Renal pelvis (tissue), 4 donors: ENCODE results near the gene FAM241B. TPM values are rescaled to one million over a fixed set of nuclear protein-coding genes. Genes with fewer than 3 reads are reported as not detected.

Source experiments
- DNase-seq: peaks from one replicate; pipeline ENCODE4 v3.0.0-alpha.2; 2013
- polyA plus RNA-seq, 3 donors: library from polyadenylated mRNA; unstranded; fragments of 120-200 nt; gene quantifications; one replicate each; pipeline ENCODE4 v1.2.1, GENCODE V29; 2013; ENCODE audit not compliant: insufficient read length in 3 of 3

FAM241B gene
- polyA plus RNA-seq, 3 donors, result 11.0 to 11.5 (median 11.4) TPM

DNA sequence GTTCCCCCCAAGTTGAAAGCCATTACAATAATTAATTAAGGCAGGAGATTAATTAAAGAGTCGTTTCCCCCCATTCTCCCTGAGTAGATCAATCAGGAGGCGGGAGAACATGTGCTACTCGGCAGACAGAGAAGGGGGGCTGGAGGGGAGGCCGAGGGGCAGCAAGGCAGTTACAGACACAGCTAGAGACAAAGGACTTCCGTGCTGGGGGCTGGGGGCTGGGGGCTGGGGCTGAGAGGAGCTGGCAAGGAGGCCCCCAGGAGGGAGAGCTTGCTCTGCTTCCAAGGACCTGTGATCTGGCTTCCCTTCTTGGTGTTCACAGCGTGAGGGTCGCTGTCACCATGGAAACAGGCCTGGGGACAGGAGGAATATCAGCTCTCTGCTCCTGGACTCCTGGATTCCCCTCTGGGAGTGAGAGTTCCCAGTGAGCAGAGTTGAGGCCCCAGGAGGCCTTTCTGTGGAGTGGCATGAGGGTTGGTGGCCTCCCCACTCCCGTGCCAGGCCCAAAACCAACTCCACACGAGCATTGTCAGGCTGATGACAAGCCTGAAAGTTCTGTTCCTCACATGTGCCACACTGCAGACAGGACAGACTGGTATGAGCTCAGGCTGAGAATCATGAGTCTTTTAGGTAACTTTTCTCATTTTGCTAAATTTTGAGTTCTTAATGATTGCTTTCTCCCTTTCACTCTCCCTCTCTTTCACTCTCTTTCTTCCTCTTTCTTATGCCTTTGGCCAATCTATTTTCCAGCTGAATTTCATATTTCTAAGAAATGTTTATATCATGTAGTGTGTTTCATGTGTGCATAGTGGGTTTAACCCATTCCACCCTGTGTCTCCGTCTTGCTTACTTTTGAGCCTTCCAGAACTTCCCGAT is 16.4 kb downstream of the FAM241B start:
- peak; percentile 58 for DNase-seq

DNA sequence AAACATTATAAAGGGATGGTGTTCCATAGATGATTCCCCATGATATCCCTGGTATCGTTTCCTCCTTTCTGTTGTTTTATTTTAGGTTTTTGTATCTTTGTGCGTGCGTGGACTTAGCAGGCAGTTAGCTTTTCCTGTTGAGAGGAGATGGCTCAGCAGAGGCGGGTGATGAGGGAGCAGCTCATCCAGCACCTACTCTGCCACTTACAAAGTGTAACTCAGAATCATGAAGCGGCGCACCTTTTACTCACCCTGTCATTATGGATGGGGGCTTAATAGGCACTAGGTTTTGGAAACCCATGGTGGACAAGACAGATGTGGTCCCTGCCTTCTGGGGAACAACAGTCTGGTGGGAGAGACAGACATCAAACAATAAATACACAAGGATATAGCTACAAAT is 17.1 kb downstream of the FAM241B start:
- DNase-seq, result no peak

DNA sequence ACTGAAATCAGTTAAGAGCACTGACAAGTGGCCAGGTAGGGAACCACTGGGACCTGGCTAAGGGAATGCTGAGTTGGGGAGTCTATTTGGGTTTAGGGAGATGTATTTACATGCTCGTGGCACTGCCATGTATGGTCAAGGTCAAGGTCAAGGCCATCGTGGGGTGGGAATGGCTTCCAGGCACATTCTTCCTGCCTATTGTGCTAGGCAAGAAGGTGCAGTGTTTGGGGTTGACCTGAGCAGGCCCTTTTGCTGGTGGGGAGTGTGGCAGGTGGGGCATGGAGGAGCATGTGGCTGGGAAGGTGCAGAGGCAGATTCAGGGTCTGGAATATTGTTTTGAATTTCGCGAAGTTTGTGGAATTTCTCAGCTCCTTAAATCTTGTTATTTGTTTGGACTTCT is 17.8 kb downstream of the FAM241B start:
- DNase-seq, result no peak

DNA sequence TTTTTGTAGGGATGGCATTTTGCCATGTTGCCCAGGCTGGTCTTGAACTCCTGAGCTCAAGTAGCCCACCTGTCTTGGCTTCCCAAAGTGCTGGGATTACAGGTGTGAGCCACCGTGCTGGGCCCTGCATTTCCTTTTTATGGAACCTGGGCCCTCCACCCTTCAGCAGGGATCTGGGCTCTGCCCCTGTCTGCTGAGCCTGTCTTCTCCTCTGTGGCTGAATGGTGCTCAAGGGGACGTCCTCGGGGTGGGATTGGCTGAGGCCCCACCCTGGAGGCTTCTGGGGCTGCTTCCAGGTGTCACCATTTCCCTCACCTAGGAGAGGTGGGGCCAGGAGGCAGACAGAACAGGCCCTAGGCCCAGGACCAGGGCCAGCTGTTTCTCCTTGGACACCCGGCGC is 18.4 kb downstream of the FAM241B start:
- no peak for DNase-seq

DNA sequence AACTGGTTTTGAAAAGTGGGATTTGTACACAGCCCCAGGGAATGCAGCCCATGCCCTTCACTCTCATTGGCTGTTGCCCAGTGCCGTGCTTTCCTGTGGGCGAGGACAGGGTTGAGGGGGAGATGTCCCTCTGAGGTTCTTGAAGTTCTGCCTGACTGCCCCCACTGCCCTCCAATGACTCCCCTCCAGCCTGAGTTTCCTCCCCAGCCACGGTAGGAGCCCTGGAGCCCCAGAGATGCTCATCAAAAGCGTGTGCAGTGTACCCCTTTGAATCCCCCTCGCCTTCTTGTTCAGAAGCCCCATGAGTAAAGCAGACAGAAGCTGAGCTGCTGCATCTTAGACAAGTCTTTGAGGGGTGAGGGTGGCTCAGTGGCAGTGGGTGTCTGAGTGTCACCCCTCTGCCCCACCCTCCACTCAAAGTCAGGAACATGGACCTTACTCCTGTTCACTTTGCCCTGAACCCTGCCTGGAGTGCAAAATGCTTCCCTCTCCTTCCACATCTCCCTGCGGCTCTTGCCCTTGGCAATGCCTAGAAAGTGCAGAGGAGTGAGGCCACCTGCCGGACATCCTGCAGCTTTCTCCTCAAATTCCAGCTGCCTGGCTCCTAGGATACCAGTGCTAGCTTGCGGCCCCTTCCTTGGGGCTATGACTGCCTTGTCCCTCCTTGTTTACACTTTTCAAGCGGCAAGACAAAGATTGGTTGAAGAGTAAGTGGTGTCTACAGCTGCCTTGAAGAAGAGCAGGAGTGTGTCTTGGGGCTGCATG is 19.9 kb downstream of the FAM241B start:
- no peak for DNase-seq

DNA sequence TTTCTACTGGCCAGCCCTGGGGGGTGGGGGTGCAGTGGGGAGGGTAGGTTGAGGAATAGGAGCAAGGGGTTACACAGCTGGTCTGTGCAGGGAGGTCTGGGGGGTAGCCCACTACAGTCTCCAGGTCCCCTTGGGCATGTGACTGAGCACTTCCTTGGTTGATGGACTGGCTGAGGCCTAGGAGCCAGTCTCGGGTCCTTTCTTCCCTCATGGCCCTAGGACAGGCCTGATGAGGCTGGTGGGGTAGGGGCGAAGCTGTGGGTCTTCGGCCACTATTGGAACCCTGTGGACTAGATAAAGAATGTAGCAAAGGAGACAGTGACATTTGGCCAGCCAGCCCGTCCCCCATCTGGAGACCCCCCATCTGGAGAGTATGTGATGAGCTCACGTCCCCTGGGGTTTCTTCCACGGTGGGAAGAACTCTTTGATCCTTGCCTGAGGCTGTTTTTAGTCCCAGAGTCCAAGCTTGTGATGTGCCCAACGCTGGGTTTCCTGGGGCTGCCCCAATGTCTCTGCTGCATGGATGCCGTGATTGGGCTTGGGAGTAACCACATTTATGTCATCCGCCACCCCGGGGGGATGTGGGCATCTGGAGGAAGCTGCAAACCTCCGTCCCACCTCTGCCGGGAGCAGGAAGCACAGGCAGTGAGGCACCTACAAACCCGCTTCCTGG is 20.7 kb downstream of the FAM241B start:
- DNase-seq, result no peak

DNA sequence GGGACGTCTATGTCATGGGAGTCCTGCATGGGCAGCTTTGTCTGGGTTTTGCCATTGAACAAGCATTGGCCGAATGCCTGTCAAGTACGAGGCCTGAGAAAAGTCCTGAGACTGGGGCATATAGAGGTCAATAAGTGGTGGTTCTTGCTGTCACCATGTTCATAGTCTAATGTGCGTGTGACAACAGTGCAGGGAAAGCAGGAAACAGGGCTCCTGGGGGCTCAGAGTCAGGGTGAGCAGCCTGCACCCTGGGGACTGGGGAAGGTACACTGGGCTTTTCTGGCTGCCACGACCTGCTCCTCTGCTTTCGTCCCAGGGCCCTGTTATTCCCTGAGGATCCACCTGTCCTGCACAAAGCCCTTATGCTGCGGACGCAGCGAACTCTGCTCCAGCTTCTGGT is 21.3 kb downstream of the FAM241B start:
- DNase-seq, result no peak

DNA sequence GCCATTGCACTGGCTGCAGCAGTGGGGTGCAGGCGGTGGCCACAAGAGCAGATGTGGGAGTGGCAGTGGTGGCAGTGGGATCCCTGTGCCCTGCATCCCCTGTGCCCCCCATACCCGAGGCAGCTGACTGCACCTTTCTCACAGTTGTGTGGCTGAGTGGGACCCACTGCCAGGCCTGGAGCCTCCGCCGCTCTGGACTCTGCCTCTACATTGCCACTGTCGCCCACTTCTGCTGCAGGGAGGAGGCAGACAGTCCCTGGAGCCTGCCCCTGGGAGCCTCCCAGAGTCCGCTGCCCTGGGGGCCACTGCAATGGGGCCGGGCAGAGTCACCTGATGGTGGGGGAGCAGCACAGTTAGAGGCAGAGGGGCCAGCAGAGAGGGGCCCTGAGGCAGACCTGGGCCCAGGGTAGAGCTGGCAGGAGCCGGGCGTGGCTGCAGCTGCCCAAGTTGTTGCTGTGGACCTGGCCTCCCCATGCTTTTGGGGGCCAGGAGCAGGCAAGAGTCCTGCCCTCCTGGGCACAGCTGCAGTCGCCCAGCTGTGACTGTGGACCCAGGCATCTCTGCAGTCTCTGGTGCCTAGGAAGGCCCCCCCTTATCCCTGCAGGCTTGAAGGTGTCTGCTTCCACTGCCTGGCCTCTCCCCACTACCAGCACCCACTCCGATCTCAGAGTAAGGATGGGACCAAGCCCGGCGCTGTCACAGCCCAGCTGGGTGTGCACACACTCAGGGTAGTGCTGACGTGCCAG is 22.2 kb downstream of the FAM241B start:
- DNase-seq, result no peak

DNA sequence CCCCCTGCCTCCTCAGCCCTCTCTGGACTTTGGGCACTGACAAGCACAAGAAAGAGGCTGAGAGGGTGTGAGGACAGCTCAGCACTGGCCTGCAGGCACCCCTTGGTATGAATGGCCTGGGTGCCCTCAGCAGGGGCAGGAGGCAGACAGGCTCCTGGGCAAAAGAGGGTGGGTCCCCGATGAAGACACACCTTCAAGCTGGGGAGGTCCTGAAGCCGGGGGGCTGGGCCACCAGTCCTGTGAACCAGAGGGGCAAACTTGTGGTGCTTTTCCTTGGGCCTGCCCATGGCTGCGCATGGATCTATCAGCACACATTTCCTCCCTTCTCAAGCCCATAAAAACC is 22.8 kb downstream of the FAM241B start:
- DNase-seq, result no peak

DNA sequence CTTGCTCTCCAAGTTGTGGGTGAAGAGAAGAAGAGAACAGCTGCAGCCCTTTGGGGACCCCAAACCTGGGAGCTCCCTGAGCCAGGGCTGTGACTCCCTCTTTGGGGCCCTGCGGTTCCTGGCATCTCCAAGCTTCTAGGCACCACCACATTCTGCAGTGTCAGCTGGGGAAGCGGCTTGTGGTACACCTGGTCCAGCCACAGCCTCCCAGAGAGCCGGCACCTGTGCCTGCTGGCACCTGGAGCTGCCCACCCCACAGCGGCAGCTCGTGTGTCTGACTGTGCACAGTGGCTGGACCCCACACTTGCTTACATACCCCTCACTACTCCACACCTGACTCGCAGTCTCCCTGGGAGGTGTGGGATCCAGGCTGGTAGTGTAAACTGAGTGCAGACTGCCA is 23.5 kb downstream of the FAM241B start:
- DNase-seq, result no peak

DNA sequence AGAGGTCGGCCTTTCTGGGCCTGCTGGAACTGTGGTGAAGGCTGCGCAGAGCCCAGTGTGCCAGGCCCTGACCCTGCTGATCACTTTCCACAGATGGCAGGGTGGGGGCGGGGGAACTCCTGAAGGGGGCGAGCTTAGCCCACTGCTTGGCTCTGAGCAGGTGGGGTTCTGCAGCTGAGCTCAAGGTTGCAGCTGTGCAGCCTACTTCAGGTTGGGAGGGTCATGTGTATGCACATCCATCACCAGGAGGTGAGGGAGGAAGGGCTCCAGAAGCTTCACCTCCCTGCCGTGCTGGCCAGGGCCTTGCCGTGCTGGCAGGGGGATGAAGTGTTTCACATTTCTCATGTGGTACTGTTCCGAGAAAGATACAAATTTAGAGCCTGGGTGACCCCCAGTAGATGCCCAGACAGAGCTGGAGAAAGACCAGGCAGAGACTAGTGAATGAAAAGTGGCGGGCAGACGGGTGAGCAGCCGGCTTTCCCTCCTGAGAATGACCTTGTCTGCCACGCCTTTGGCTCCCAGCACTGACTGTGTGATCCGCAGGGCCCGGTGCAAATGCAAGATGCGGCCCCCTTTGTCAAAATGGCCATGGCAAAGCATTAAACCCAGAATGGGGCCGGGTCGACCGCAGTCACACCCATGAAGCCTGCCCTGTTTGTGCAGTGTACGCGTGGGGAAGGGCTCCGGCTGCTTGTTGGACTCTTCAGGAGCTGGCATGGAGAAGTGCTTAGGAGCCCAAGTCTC is 25.2 kb downstream of the FAM241B start:
- no peak for DNase-seq

DNA sequence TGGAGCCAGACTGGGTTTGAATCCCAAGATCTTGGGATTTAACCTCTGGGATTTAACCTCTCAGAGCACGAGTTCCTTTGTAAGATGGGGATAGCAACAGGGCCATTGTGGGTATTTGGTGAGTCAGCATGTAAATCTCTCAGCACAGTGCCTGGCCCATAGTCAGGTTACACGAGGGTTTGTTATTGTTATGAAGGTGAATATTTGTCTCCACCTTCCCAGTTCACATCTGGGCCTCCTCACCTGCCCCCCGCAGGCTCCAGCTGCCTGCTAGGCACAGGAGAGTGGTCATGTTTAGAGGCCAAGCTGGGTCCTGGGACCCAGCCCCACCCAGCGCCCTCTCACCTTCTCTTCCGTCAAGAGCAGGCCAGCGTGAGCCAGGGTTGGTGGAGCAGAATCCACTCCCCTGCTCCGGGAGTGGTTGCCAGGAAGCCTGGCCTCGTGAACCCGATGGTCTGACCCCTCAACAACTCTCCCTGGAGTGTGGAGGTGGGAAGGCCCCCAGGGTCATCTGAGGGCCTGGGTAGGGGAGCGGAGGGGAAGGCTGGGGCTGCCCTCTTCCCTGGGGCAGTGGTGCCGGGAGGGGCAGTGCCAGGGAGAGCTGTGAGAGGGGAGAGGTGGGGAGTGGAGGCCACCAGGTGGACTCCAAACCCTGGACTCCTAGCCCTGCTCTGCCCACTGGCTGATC is 26.0 kb downstream of the FAM241B start:
- DNase-seq, result no peak

DNA sequence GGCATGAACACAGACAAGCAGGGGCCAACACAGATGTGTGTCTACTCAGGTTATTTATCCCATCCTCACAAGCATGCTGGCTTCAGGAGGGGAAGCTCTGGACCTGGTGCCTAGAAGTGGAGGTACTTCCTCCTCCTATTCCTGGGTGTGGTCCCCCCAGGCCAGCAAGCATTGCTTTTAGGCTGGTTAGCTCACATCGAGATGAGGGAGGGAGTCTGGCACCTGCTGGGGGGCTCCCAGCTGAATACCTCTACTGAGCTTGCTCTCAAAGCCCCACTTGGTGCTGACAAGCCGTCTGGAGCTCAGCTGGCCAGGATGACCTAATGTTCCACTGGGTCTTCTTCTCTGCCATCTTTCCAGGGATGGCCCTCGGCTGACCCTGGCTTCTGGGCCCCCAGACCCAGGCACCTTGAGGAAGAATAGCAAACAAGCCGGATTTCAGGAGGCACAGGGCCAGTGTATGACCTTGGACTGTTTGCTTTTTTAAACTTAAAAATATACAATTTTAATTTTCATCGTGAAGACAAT is 26.8 kb downstream of the FAM241B start:
- DNase-seq, result no peak

DNA sequence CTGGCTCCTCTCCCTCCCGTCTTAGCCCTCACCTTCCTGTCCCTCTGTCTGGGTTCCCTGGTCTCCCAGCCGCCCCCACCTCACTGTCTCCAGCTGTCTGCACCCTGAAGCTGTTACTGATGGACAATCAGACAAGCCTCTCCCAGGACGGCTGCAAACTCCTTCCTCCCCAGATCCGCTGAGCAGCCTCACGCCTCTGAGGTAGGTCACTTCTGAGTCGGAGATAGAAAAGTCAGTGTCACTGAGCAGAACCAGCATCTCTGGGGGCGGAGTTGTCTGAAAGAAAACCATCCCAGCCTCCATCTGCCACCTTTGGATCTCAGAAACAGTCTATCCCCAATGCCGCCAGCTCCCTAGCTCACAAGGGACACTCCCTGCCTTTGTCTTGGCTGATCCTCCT is 27.4 kb downstream of the FAM241B start:
- no peak for DNase-seq

DNA sequence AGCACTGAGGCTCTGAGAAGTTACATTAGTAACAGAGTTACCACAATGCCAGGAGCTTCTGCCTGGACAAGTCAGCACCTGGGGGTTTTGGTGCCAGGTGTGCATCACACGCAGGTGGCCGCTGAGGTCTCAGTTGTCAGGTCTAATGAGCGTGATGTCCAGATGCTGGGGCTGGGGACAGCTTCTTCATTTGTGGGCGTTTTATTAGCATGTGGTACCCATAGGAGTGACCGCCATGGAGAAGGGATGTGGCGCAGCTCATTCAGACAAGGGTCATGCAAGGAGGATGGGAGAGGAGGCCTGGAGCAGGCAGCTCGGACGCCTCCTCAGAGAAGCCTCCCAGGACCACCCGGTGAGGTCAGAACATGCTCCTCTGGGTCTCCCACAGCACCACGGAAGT is 27.8 kb downstream of the FAM241B start:
- DNase-seq, result no peak

DNA sequence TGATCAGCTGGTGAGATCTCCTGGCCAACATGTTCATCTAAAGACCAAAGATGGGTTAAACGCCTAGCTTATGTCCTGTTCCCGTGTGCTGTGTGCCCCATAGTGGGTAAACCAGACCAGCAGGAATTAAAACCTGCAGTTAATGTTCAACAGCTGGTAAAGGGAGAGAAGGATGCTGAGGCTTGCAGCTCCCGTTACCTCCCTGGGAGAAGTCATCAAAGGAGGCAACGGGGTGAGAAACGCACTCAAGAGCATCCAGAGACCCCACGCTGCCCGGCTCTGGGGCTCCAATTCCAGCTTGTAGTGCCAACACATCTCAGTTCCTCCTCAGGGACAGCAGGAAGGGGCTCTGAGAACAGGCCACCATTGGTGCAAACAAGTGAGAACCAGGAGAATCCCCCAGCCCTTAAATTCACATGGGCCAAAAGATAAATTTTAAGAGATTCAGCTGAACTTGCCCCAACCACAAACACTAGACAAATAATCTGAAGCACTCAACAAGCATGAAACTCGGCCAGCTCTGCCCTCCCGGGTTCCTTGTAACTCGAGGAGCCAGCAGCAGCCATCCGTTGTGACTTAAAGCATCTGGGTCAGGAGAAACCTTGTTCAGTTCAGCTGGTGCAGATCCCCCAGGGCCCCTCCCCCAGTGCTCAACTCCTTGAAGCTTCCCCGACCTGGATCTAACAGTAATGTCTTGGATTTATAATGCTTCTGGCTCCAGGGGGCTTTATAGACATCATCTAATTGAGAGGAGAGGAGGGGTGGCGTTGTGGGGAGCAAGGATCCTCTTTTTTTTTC is 29.4 kb downstream of the FAM241B start:
- peak; percentile 87 for DNase-seq

DNA sequence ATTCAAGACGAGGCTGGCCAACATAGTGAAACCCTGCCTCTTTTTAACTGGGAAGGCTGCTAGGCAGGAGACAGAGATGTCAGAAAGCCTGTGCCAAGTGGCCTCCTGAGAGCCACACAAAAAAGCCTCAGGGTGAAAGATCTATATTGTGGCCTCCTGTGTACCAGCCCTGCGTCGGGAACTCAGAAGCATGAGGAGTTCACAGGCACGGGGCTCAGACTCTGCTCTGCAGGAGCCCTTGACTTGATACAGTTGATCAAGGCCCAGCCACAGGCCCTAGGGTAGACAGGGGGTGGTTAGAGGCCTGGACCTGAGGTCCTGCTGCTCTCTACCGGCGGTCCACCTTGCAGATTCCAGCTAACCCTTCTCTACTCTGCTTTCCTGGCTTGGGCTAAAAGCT is 30.2 kb downstream of the FAM241B start:
- DNase-seq, result no peak

DNA sequence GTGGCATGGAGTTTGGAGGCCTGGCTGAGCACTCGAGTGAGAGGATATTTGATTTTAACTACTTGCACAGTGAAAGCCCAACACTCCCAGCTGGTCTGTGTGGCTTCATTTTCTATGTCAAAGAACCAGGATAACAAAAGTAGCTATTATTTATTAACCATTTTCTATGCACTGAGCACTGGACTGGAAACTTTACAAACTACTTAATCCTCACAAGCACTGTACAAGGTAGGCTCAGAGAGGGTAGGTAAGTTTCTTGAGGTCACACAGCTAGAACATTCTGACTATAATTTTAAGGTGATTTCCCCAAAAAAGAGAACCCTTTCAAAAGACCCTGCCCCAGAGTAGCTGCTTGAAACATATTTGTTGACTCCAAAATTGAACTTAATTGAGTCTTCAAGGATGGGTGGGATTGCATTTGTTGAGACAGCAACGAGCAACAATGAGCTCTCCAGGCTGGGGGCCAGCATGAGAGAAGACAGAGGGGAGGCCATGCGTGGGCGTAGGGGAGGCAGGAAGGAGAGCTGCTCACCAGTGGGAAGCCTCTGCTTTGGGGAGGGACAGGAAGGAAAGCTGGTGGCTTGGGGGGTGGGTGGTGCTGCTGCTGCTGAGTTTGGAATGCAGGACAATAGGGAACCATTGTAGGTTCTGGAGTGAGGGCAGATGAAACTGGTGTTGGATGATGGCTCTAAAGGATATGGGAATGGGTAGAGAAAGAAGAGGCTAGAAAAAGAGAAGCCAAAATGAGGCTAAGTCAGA is 31.5 kb downstream of the FAM241B start:
- DNase-seq, result no peak
